HG03039 (cell line): ENCODE measurements around the gene SHMT1.
"Not testable (repeated sequence)": the region's sequence is repeated elsewhere in the genome, so short reads cannot be mapped to it uniquely, and the experiment has no call there.

Experiments used
- ATAC-seq: cut with Tn5 transposase; IDR thresholded peaks from one replicate; pipeline ENCODE4 v1.9.1; 2021; ENCODE audit warnings: mild to moderate bottlenecking, moderate library complexity; ENCODE audit not compliant: unreplicated experiment

The SHMT1 gene

DNA sequence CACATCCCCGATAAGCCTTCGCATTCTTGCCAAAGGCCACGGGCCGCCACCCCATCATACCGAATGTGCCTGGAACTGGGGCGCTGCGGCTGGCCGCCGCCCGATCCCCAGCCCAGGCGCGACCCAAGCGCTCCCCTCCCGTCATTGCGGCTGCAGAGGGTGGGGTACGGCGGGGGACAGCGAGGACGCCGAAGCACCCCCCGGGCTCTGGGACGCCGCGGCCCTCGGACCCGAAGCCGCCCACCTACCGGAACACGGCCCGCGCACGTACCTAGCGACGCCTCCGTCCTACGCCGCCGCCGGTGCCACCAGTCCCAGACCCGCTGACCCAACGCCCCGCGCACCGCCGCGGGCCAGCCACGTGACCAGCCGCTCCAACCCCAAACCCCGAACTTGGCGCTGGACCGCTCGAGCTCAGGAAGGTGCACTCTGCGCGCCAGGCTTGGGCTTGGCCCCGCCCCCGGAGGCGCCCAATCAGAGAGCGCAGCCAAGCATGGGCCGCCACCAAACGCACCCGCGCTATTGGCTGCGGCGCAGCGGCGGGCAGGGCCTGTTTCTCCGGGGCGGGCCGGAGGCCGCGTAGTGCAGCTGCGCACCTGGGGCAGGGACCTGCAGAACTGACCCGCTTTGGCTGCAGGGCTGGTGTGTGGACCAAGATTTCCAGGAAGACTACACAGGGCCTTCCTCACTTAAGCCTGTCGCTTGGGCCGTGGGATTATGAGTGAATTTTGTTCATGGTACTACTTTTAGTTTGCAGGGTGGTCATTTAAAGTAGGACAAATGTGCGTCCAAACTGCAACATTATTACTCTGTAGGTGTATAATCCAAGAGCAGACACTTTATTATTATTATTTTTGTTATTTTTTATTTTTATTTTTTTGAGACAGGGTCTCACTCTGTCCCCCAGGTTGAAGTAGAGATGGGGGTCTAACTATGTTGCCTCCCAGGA, at the start of gene SHMT1:
Gene SHMT1, minus strand, starts transcription at position 450 of the 949 bp plus-strand sequence. CDS start 7,569 bp downstream, outside the sequence.
- ATAC-seq = peak; percentile 93

DNA sequence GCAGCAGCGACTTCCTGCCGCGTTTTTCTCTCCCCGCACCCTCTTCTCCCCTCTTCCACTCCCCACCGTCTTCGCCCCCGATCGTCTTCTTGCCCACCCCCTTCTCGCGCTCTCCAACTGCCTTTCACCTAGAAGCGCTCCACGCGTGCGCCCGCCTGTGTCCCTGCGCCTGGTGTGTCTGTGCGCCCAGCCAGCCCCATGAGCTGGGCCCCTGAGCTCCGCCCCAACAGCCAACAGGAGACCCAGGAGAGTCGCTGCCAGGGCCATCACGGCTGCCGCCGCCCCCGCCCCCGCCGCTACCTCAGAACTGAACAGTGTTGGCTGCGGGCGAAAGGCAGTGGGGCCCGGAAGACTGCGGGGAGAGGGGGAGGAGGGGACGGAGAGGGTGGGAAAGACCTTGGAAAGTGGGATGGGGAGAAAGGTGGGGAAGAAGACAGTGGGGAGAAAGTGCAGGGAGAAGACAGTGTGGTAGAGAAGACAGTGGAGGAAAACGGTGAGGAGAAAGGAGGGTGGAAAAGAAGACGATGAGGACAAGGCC, 48.7 kb upstream of the SHMT1 start:
- peak; percentile 86 for ATAC-seq

DNA sequence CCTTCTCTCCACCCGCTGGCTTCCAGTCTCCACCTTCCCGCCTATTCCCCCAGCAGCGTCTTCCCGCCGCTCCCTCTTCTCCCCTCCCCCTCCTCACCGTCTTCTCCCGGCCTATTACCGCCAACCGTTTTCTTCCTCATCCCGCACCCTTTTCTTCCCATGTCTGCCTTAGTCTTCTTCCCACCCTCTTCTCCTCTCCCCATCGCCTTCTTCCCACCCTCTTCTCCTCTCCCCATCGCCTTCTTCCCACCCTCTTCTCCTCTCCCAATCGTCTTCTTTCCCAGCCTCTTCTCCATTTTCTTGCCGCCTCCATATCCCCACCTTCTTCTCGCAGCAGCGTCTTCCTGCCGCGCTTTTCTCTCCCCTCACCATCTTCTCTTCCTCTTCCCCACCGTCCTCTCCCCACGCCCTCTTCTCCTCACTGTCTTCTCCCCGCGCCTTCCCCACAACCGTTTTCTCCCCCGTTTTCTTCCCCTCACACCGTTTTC, 48.1 kb upstream of the SHMT1 start:
- ATAC-seq = peak; percentile 19

DNA sequence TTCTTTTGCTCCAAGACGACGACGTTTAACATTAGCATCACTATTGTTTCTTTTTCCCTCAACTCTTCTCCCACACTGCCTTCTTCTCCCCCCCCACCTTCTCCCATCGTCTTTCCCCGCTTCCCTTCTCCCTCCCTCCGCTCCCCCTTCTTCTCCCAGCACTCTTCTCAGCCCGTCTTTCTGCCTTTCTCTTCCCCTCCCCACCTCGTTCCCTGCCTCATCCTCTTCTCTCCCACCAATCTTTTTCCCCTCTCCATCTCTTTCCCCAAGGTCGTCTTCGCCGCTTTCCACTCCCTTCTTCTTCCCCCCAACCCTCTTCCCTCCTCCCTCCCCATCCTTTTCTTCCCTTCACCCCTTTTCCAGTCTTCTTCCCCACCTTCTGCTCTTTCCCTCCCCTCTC, 47.4 kb upstream of the SHMT1 start:
- not testable (repeated sequence) for ATAC-seq

DNA sequence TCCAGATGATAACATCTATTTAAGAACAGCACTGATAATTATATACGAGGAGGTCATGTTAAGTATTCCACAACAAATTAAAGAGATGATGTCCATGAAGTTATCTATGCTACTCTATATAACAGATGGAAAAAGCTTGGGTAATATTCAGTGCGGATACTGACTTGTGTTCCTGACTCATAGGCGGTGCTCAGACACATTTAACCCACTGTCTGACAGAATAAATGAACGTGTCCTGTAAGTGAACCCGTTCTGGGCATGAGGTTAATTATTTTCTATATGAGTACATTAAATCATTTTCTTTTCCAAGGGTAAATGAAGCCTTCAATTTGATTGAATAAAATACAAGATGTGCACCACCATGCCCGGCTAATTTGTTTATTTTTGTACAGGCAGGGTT, 46.0 kb upstream of the SHMT1 start:
- not testable (repeated sequence) for ATAC-seq

DNA sequence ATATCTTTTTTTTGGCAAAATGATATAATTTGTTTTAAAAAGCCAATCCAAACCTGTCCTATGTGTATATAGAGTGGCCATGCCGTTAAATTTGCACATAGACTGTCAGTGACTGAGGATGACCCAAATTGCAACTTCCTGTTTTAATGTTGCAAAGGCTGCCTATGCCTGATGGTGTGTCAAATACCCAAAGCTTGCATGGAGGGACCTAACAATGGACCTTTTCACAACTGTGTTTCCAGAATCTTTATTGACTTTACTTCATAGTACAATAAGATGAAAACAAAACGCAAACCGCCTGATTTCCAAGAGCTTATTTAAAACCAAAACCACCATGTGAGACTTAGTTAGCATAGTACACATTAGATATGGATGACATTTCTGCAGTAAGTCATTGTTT, 45.6 kb upstream of the SHMT1 start:
- ATAC-seq = not testable (repeated sequence)

DNA sequence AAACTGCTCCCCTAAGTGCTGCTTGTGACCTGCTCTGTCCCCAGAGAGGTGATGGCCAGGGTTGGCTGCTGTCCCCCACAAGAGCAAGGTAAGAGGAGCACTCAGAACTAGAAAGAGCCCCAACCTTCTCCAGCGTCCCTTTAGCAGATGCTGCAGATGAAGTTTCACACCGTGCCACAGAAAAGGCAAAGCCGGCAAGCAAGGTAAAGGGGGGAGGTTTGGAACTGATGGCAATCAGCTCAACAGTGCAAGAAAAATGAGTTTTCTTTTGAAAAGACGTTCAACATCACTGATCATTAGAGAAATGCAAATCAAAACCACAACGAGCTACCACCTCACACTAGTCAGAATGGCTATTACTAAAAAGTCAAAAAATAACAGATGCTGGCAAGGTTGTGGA, 40.3 kb upstream of the SHMT1 start:
- ATAC-seq = peak; percentile 87

DNA sequence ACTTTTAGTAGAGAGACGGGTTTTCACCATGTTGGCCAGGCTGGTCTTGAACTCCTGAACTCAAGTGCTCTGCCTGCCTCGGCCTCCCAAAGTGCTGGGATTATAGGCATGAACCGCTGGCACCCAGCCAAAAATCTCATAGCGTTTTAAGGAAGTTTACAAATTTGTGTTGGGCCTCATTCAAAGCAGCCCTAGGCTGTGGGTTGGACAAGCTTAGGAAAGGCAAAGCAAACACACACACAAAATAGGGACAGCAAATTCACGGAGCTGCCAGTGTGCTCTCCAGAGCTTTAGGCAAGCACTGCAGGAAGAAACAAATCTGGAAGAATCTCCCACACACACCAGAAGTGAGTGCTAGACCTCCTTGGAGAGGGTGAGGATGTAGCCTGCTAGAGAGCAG, 39.8 kb upstream of the SHMT1 start:
- peak; percentile 4 for ATAC-seq

DNA sequence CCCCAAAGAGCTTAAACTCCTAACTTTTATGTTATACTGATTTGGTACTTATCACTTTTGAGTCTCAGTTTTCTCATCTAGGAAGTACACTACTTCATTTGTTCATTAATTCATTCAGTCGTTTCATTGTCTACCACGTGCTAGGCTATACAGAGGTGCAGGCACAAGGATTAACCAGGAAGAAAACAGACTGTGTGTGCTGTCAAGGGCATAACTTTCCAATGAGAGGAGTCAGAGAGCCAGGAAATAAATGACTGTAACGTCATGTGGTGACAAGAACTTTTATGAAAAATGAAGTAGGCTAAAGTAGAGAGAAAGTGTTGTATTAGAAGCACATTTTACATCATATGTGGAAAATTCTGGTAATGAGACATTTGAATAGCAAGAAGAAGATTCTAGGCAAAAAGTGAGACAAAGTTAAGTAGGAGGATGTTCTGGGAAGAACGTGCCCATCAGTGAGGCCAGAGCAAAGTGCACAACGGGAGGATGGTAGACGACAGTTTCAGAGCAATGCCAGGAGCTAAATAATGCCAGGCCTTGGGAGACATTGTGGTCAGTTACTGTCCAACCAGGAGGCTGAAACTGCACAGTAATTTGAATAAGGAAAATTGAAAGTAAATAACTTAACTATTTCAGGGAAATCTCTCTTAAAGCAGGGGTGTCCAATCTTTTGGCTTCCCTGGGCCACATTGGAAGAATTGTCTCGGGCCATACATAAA, 38.7 kb upstream of the SHMT1 start:
- ATAC-seq = not testable (repeated sequence)

DNA sequence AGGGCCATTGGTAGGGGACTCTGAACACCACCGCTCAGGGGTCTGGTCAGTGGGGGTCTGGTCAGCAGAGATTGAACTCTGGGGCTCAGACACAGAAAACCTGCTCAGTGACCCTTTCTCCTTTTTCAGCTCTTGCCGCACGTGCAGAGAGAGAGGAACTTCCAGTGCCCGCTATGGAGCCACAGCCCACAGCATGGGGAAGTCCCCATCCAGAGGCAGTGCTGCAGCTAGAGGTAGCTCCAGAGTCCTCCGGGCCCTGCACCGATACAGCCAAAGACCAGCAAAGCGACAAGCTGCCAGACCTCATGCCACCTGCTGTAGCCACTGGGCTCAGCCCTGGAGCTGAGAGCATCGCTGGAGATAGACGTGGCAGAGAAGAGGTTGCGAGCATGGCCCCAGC, 25.4 kb upstream of the SHMT1 start:
- ATAC-seq = not testable (repeated sequence)

DNA sequence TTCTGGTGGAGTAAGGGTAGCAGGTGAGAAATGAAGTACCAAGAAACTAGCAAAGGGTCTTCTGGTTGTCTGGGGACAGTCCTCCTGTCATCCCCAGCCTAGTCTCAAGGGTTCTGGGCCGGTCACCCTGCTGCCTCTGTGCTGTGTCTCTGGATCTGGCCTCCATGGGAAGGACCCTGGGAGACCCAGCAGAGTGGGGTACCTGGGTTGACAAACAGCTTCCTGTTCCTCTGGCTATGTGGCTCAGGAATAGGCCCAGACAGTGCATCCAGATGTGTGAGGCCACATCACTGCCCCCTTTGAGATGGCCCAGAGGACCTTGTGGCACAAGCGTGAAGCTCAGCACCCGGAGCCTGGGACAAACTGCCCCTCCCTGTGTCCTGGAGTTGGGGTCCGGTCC, 24.9 kb upstream of the SHMT1 start:
- not testable (repeated sequence) for ATAC-seq

DNA sequence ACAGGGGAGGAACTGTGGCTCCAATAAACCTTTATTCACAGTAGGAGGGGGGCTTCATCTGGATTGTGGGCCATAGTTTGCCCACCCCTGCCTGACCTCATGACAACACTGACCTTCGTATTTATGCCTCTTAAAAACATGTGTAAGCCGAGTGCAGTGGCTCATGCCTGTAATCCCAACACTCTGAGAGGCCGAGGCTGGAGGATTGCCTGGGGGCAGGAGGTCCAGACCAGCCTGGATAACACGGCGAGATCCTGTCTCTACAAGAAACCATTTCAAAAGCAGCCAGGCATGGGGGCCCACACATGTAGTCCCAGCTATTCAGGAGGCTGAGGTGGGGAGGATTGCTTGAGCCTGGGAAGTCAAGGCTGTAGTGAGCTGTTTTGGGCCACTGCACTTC, 24.2 kb upstream of the SHMT1 start:
- not testable (repeated sequence) for ATAC-seq

DNA sequence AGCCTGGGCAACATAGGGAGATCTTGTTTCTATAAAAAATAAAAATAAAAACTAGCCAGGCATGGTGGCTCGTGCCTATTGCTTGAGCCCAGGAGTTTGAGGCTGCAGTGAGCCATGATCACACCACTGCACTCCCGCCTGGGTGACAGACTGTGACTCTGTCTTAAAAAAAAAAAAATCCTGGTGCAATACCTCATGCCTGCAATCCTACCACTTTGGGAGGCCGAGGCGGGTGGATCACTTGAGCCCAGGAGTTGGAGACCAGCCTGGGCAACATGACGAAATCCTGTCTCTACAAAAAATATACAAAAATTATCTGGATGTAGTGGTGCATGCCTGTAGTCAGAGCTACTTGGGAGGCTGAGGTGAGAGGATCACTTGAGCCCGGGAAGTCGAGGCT, 20.9 kb upstream of the SHMT1 start:
- ATAC-seq = not testable (repeated sequence)

DNA sequence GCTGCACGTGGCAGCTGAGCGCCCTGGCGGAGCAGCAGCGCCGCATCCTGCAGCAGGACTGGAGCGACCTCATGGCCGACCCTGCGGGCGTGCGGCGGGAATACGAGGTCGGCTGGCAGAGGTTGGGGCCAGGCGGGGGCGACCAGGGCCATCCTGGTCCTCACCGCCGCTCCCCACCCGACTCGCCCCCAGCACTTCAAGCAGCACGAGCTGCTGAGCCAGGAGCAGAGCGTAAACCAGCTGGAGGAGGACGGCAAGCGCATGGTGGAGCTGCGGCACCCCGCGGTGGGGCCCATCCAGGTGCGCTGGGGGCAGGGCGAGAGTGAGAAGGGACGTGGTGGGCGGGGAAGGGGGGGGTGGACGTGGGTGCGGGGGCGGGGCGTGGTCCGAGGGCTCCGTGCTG, 19.7 kb upstream of the SHMT1 start:
- ATAC-seq = not testable (repeated sequence)

DNA sequence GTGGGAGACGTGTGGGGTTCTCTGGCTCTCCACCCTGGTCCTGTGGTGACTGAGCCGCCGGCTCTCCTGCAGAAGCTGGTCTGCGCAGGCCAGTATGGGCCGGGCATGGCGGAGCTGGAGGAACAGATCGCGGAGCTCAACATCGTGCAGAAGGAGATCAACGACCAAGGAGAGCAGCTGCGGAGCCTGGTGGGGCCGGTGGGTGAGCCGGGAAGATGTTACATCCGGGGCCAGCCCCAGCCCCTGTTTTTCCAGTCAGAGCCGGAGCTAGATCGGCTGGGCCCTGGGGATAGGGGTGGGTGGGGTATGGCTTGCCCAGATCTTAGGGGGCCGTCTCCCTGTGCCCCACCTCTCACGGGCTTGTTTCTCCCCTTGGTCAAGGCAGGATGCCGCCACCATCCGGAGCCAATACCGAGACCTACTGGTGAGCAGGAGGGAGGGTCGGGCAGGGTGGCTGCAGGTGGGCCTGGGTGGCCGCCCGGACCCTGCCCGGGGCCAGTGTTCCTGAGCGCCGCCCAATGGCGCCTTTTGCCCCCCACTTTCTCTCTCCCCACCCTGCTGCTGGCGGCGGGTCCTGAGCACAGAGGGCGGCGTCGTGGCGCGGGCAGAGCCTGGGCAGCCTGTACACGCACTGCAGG, 19.2 kb upstream of the SHMT1 start:
- no peak for ATAC-seq

DNA sequence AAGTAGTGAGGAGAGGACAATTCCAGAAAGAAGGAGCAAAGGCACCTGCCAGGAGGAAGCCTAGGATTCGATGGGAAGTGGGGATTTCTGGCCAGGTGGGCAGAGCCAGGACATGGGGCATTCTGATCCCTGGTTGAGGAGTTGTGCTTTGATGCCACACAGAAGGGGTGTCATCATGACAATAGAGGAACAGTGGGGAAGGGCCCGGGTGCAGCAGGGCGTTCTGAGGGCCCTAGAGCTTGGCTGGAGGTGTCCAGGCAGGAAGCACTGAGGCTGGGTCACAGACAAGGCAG, 18.5 kb upstream of the SHMT1 start:
- no peak for ATAC-seq

DNA sequence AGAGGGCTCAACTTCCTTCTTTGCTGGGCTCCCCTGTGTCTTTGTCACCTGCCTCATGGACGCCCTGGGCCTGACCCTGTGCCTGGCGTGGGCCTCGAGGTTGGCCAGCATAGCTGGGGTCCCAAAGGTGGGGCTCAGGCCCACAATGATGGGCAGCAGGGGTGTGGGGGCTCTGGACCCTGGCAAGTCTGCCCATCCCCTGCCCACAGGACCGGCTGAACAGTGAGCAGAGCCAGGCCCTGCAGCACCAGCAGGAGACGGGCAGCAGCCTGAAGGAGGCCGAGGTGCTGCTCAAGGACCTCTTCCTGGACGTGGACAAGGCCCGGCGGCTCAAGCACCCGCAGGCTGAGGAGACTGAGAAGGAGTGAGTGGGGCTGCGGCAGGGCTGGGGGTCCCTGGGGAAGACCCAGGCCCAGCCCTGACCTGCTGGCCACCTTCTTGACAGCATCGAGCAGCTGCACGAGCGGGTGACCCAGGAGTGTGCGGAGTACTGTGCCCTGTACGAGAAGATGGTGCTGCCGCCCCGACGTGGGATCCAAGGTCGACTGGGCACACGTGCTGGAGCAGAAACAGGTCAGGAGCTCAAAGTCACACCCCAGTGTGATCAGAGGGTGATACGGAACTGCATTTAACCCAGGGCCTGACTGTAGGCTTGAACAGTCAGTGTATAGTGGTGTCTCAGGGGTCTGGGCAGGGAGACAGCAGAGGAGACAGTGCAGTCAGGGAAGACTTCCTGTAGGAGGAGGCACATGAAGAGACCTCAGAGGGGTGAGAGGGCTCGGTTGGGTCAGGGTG, 18.0 kb upstream of the SHMT1 start:
- ATAC-seq = no peak

DNA sequence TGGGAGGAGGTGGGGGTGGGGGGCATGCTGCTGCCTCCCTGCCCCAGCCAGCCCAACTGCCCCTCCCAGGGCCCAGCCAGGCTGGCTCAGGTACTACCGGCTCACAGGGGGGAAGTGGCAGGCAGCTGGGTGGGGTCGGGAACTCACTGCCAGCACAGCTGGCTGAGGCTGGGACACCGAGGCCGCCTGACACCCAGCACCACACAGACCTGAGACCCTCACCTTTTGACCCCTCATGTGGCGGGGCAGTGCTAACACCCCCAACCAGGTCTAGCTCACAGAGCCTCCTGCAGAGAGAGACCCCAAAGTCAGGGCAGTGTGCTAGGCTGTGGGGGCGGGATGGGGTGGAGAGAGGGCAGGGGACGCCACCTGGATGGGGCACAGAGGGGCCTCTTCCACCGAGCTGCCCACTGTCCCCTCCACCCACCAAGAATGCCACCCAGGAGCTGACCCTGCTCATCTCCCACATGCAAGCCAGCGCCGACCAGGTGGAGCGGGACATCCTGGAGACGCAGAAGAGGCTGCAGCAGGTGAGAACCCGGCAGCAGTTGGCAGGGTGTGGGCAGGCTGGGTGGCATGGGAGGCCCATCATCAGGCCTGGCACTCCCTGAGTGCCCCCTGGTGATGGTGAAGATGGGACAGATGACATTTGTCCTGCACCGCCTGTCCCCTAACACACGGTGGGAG, 17.3 kb upstream of the SHMT1 start:
- no peak for ATAC-seq

DNA sequence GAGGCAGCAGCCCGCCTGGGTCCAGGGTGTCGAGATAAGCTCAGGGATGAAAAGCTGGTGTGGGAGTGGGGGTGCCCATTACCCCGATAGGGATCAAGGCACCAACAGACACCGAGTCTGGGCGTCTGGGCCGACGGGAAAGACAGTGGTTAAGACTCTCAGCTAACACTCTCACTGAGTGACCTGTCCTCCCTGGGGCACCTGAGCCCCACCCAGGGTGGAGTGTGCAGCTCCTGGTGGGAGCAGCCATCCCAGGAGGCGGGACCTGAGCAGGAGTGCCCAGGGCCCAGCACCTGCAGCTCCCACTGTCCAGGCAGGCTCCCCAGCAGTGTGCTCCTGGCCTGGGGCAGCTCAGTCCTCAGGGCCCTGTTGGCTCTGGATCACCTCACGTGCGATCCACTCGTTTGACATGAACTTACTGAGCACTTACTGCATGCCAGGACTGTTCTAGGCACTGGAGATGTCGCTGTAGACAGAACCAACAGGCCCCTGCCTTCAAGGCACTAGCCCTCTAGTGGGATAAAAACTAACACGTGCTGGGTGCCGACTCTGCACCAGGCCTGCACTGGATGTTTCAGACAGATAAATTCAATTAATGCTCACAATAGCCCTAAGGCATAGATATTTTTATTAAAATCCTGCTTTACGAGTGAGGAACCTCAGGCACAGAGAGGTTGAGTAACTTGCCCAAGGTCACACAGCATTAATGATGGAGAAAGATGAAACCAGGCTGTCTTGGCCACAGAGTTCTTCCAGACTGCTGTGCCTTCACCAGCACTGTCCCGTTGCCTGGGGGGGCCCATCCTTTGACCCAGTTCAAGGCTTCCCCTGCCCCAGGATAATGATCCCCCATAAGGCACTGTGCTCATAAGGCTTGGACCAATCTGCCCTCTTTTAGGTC, 16.1 kb upstream of the SHMT1 start:
- ATAC-seq = no peak
